PC-3 (cell line): ENCODE results near the gene SMC1B.

ENCODE experiments used
- EZH2 ChIP-seq: fragments of 300-600 bp; sonication (generic); IDR thresholded peaks from one replicate; pipeline ENCODE4 v1.6.1; 2017; ENCODE audit warnings: antibody characterized with exemption, mild to moderate bottlenecking, low read length; ENCODE audit not compliant: unreplicated experiment
- EZH2phosphoT487 ChIP-seq: fragments of 300-600 bp; sonication (generic); IDR thresholded peaks from 2 replicates; pipeline ENCODE4 v1.6.1; 2018; ENCODE audit warnings: mild to moderate bottlenecking, antibody characterized with exemption, low read length, borderline replicate concordance
- TF ChIP-seq, protein P1 (sequence below): fragments of 300-600 bp; sonication (generic); conservative IDR thresholded peaks from 2 replicates; pipeline ENCODE4 v1.5.1; 2017; ENCODE audit warnings: antibody characterized with exemption, low read depth, mild to moderate bottlenecking, low read length

DNA sequence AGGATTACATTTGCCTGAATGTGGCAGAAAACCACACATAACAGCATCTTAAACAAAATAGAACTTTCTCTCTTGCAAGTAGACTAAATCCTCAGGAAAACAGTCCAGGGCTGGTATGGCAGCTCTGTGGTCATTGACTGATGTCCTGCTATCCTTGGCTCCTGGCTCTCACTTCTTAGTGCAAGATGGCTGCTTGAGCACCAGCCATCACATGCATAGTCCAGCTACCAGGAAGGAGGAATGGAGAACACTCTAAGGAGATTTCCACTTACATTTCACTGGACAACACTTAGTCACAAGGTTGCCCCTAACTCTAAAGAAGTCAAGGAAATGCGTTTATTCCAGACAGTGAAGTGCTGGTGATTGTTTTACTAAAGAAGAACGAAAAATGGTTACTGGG is 13.7 kb upstream of the SMC1B start:
- TF ChIP-seq, protein P1, sequence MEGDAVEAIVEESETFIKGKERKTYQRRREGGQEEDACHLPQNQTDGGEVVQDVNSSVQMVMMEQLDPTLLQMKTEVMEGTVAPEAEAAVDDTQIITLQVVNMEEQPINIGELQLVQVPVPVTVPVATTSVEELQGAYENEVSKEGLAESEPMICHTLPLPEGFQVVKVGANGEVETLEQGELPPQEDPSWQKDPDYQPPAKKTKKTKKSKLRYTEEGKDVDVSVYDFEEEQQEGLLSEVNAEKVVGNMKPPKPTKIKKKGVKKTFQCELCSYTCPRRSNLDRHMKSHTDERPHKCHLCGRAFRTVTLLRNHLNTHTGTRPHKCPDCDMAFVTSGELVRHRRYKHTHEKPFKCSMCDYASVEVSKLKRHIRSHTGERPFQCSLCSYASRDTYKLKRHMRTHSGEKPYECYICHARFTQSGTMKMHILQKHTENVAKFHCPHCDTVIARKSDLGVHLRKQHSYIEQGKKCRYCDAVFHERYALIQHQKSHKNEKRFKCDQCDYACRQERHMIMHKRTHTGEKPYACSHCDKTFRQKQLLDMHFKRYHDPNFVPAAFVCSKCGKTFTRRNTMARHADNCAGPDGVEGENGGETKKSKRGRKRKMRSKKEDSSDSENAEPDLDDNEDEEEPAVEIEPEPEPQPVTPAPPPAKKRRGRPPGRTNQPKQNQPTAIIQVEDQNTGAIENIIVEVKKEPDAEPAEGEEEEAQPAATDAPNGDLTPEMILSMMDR: no peak
- TF ChIP-seq EZH2phosphoT487 (no peak), EZH2 (no peak)
